HK-2 (cell line): Measurements from ENCODE around the gene MMD.
"Not testable (repeated sequence)": the region's sequence is repeated elsewhere in the genome, so short reads cannot be mapped to it uniquely, and the experiment has no call there.

Source experiments
- DNase-seq: peaks from one replicate; pipeline ENCODE4 v3.0.0-alpha.2; 2018; ENCODE audit not compliant: unreplicated experiment

The MMD gene

GRCh38 chr17:55421179-55421934, at the start of gene MMD:
TSS of gene MMD (minus strand) at chr17:55421835. CDS start at chr17:55421695, 140 bp downstream.
- DNase-seq: no peak

- no peak for DNase-seq
Measured at GRCh38 chr17:55466671-55467070, 45.0 kb upstream of the MMD start.

GRCh38 chr17:55465771-55466170, 44.1 kb upstream of the MMD start:
- DNase-seq: not testable (repeated sequence)

- DNase-seq: no peak
Measured at GRCh38 chr17:55463600-55463999, 42.0 kb upstream of the MMD start.

- DNase-seq: no peak
Measured at GRCh38 chr17:55462711-55463110, 41.1 kb upstream of the MMD start.

- no peak for DNase-seq
Measured at GRCh38 chr17:55462234-55462633, 40.6 kb upstream of the MMD start.

- peak; percentile 41 for DNase-seq
Measured at GRCh38 chr17:55458978-55459377, 37.3 kb upstream of the MMD start.

- no peak for DNase-seq
Measured at GRCh38 chr17:55458287-55458900, 36.8 kb upstream of the MMD start.

- DNase-seq: no peak
Measured at GRCh38 chr17:55456307-55457240, 34.9 kb upstream of the MMD start.

GRCh38 chr17:55454906-55455474, 33.4 kb upstream of the MMD start:
- no peak for DNase-seq

GRCh38 chr17:55453839-55454557, 32.4 kb upstream of the MMD start:
- no peak for DNase-seq

GRCh38 chr17:55452139-55452790, 30.6 kb upstream of the MMD start:
- peak; percentile 52 for DNase-seq

GRCh38 chr17:55451758-55452138, 30.1 kb upstream of the MMD start:
- no peak for DNase-seq

GRCh38 chr17:55451203-55451641, 29.6 kb upstream of the MMD start:
- no peak for DNase-seq

GRCh38 chr17:55450232-55450825, 28.7 kb upstream of the MMD start:
- DNase-seq: no peak

- no peak for DNase-seq
Measured at GRCh38 chr17:55448681-55449080, 27.0 kb upstream of the MMD start.

- no peak for DNase-seq
Measured at GRCh38 chr17:55446581-55447205, 25.1 kb upstream of the MMD start.

GRCh38 chr17:55446004-55446403, 24.4 kb upstream of the MMD start:
- DNase-seq: not testable (repeated sequence)

GRCh38 chr17:55444471-55445441, 23.1 kb upstream of the MMD start:
- peak; percentile 26 for DNase-seq
